Measurements from ENCODE around the gene GAS7. TPM values are rescaled to one million over a fixed set of nuclear protein-coding genes. Genes with fewer than 3 reads are reported as not detected.
A peak's percentile ranks its signal among the peaks of the same experiment; 100 is the strongest.

GAS7 gene
- total and polyA plus RNA-seq, 2 of the 13 experiments (the other 11 are each of a cell fraction or from before 2014, with no cell fraction given), result 1.0 to 5.2 TPM

DNA sequence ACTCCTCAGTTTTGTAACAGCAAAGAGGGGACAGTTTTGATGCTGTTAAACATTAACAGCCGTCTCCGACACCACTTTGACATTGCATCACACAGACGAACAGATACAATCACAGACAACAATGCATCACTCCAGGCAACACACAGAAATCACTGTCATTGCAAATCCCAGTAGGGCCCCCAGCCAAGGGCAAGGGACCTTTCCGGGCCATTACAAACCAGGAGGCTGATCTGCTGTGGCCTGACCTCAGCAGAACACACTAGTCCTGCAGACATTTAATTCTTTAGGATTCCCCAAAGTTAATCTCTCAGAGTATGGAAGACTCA, 157.2 kb downstream of the GAS7 start (continued):
- TF ChIP-seq, protein P1, sequence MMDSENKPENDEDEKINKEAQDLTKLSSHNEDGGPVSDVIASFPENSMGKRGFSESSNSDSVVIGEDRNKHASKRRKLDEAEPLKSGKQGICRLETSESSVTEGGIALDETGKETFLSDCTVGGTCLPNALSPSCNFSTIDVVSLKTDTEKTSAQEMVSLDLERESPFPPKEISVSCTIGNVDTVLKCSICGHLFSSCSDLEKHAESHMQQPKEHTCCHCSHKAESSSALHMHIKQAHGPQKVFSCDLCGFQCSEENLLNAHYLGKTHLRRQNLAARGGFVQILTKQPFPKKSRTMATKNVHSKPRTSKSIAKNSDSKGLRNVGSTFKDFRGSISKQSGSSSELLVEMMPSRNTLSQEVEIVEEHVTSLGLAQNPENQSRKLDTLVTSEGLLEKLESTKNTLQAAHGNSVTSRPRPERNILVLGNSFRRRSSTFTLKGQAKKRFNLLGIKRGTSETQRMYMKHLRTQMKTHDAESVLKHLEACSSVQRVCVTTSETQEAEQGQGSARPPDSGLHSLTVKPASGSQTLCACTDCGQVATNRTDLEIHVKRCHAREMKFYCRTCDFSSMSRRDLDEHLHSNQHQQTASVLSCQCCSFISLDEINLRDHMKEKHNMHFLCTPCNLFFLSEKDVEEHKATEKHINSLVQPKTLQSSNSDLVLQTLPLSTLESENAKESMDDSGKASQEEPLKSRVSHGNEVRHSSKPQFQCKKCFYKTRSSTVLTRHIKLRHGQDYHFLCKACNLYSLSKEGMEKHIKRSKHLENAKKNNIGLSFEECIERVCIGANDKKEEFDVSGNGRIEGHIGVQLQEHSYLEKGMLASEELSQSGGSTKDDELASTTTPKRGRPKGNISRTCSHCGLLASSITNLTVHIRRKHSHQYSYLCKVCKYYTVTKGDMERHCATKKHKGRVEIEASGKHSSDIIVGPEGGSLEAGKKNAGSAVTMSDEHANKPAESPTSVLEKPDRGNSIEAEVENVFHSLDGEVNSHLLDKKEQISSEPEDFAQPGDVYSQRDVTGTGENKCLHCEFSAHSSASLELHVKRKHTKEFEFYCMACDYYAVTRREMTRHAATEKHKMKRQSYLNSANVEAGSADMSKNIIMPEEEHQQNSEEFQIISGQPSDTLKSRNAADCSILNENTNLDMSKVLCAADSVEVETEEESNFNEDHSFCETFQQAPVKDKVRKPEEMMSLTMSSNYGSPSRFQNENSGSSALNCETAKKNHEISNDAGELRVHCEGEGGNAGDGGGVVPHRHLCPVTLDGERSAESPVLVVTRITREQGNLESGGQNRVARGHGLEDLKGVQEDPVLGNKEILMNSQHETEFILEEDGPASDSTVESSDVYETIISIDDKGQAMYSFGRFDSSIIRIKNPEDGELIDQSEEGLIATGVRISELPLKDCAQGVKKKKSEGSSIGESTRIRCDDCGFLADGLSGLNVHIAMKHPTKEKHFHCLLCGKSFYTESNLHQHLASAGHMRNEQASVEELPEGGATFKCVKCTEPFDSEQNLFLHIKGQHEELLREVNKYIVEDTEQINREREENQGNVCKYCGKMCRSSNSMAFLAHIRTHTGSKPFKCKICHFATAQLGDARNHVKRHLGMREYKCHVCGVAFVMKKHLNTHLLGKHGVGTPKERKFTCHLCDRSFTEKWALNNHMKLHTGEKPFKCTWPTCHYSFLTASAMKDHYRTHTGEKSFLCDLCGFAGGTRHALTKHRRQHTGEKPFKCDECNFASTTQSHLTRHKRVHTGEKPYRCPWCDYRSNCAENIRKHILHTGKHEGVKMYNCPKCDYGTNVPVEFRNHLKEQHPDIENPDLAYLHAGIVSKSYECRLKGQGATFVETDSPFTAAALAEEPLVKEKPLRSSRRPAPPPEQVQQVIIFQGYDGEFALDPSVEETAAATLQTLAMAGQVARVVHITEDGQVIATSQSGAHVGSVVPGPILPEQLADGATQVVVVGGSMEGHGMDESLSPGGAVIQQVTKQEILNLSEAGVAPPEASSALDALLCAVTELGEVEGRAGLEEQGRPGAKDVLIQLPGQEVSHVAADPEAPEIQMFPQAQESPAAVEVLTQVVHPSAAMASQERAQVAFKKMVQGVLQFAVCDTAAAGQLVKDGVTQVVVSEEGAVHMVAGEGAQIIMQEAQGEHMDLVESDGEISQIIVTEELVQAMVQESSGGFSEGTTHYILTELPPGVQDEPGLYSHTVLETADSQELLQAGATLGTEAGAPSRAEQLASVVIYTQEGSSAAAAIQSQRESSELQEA (CRISPR knock-in tag; IDR thresholded peaks at IDR 0.05; ENCODE audit: not compliant biosample characterization), result no peak
- TF ChIP-seq CENPX (CRISPR knock-in tag; IDR thresholded peaks at IDR 0.05) (no peak), DZIP1 (CRISPR knock-in tag; IDR thresholded peaks at IDR 0.05) (no peak), KDM6A (CRISPR knock-in tag; IDR thresholded peaks at IDR 0.05; ENCODE audit: low read depth) (no peak), MAFG (CRISPR knock-in tag; IDR thresholded peaks at IDR 0.05) (no peak), NFE2L1 (CRISPR knock-in tag; IDR thresholded peaks at IDR 0.05; ENCODE audit: borderline replicate concordance) (no peak), ZSCAN20 (CRISPR knock-in tag; IDR thresholded peaks at IDR 0.05; ENCODE audit: borderline replicate concordance) (no peak), RFX1 (IDR thresholded peaks at IDR 0.05) (0 out of 2 replicates have a peak, but pooled peaks have one; percentile 31), NRL (CRISPR knock-in tag; IDR thresholded peaks at IDR 0.05; ENCODE audit: borderline replicate concordance) (no peak), YEATS2 (CRISPR knock-in tag; IDR thresholded peaks at IDR 0.05; ENCODE audit: borderline replicate concordance) (no peak), SRSF9 (IDR thresholded peaks at IDR 0.05; ENCODE audit: borderline replicate concordance, insufficient read depth, low read depth, low read length, poor library complexity, severe bottlenecking) (no peak), MBNL3 (CRISPR knock-in tag; conservative IDR thresholded peaks at IDR 0.05) (no peak), PLRG1 (conservative IDR thresholded peaks at IDR 0.05) (no peak), CHD4 (IDR thresholded peaks at IDR 0.05; ENCODE audit: borderline replicate concordance, low read length) (no peak)
- TF ChIP-seq, protein P2, sequence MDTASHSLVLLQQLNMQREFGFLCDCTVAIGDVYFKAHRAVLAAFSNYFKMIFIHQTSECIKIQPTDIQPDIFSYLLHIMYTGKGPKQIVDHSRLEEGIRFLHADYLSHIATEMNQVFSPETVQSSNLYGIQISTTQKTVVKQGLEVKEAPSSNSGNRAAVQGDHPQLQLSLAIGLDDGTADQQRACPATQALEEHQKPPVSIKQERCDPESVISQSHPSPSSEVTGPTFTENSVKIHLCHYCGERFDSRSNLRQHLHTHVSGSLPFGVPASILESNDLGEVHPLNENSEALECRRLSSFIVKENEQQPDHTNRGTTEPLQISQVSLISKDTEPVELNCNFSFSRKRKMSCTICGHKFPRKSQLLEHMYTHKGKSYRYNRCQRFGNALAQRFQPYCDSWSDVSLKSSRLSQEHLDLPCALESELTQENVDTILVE (CRISPR knock-in tag; IDR thresholded peaks at IDR 0.05), result no peak
- TF ChIP-seq, protein P3, sequence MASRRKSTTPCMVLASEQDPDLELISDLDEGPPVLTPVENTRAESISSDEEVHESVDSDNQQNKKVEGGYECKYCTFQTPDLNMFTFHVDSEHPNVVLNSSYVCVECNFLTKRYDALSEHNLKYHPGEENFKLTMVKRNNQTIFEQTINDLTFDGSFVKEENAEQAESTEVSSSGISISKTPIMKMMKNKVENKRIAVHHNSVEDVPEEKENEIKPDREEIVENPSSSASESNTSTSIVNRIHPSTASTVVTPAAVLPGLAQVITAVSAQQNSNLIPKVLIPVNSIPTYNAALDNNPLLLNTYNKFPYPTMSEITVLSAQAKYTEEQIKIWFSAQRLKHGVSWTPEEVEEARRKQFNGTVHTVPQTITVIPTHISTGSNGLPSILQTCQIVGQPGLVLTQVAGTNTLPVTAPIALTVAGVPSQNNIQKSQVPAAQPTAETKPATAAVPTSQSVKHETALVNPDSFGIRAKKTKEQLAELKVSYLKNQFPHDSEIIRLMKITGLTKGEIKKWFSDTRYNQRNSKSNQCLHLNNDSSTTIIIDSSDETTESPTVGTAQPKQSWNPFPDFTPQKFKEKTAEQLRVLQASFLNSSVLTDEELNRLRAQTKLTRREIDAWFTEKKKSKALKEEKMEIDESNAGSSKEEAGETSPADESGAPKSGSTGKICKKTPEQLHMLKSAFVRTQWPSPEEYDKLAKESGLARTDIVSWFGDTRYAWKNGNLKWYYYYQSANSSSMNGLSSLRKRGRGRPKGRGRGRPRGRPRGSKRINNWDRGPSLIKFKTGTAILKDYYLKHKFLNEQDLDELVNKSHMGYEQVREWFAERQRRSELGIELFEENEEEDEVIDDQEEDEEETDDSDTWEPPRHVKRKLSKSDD (CRISPR knock-in tag; IDR thresholded peaks at IDR 0.05; ENCODE audit: low read depth), result no peak
